ENCODE data around the gene OSCAR.
"Not testable (repeated sequence)": the region's sequence is repeated elsewhere in the genome, so short reads cannot be mapped to it uniquely, and the experiment has no call there.

Gene OSCAR

DNA sequence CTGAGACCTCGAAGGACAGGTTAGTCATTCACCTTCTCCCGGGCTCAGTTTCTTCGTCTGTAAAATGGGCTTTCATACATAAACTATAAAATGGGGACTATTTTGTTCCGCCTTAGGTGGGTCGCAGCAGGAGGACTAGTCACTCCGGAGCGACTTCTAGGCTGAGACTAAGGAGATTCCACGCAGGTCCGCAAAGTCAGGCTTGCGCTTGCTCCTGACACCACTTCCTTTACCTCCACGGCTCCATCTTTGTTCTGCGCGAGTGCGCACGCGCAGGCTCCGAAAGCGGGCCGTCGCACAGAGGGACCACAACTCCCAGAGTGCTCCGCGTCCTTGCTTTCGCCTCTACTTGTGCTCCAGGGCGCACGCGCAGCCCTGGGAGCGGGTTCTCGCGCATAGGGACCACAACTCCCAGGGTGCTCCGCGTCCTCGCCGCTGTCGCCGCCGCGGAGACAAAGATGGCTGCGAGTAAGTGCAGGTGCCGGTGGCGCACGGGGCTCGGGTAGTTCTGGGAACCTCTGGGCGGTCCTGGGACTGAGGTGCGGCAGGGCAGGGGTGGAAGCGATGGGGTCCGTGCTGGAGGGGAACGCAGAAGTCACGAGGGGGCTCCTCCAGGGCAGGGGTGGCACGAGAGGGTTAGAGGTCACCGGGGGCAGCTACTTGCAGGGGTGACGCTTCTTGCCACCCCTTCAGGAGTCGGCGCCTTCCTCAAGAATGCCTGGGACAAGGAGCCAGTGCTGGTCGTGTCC is 2.0 kb upstream of the OSCAR start, which contains the start of gene NDUFA3:
NDUFA3 (plus strand) TSS at position 435 of the 749 bp plus-strand sequence; CDS start at position 459, 24 bp downstream.
- TF ChIP-seq CTCF (IDR thresholded peaks at IDR 0.05; ENCODE audit: insufficient read depth, low read depth, low read length, missing control alignments), result no peak

DNA sequence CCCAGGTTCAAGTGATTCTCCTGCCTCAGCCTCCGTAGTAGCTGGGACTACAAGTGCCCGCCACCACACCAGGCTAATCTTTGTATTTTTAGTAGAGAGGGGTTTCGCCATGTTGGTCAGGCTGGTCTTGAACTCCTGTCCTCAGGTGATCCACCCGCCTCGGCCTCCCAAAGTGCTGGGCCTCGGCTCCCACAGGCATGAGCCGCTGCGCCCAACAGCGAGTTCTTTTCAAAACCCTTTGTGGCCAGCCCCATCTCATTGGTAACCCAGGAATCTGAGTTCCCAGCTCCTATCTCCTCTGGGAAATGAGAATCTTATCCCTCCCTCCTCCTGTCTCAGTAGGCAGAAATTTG is 724 bp downstream of the OSCAR start:
- DNase-seq (ENCODE audit: low read depth); H3K4me3 ChIP-seq (ENCODE audit: low read depth, low read length): not testable (repeated sequence)

More for the DNA sequence above, 2.0 kb upstream of the OSCAR start, which contains the start of gene NDUFA3:
- H3K4me3 ChIP-seq (ENCODE audit: low read depth, low read length), result peak within 1 kb of the TSS; percentile 94
- peak; percentile 99 for DNase-seq (ENCODE audit: low read depth)

- no peak for TF ChIP-seq CTCF (IDR thresholded peaks at IDR 0.05; ENCODE audit: insufficient read depth, low read depth, low read length, missing control alignments)
- no peak overlapping the region for H3K4me3 ChIP-seq (ENCODE audit: low read depth, low read length)
- DNase-seq (ENCODE audit: low read depth), result no peak
Observed at GRCh38 chr19:54099190-54099902, 1.3 kb downstream of the OSCAR start.

DNA sequence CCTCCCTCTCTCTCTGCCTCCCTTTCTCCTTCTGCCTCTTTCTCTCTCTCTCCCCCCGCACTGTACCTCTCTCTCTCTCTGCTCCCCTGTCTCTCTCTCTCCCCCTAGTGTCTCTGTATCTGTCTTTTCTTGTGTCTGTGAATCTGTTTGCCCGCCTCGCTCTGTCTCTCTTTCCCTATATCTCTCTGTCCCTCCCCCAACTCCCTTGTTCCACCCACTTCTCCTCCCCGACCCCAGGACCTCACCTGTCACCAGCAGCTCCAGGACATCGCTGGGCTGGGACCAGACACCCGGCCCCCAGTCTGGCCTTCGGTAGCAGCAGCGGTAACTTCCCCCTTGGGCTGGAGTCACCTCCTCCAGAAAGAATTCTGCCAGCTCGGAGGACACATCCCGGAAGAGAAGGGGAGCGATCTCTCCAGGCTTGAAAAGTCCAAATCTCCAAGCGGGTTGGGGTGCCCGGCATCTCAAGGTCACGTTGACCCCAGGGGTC is 3.9 kb downstream of the OSCAR start:
- no peak for DNase-seq (ENCODE audit: low read depth)
- no peak overlapping the region for H3K4me3 ChIP-seq (ENCODE audit: low read depth, low read length)
- no peak for TF ChIP-seq CTCF (IDR thresholded peaks at IDR 0.05; ENCODE audit: insufficient read depth, low read depth, low read length, missing control alignments)

DNA sequence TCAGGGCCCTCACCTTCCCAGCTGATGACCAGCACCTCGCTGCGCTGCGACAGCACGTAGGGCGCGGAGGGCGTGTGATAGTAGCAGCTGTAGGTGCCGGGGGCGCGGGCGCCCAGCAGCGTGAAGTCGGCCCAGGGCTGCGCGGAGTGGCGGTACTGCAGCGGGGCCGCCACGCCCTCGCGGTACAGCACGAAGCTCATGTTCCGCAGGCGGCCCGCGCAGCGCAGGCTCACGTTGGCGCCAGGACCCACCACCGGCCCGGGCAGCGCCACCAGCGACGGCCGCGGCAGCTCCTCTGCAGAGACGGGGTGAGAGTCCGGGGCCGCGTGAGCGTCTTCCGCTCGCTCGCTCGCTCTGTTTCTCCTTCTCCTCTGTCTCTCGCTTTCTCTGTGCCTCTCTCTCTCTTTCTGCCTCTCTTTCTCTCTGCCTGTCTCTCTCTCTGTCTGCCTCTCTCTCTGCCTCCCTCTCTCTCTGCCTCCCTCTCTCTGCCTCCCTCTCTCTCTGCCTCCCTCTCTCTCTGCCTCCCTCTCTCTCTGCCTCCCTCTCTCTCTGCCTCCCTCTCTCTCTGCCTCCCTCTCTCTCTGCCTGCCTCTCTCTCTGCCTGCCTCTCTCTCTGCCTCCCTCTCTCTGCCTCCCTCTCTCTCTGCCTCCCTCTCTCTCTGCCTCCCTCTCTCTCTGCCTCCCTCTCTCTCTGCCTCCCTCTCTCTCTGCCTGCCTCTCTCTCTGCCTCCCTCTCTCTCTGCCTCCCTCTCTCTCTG is 4.6 kb downstream of the OSCAR start:
- peak; percentile 40 for DNase-seq (ENCODE audit: low read depth)
- H3K4me3 ChIP-seq (ENCODE audit: low read depth, low read length), result not testable (repeated sequence)

DNA sequence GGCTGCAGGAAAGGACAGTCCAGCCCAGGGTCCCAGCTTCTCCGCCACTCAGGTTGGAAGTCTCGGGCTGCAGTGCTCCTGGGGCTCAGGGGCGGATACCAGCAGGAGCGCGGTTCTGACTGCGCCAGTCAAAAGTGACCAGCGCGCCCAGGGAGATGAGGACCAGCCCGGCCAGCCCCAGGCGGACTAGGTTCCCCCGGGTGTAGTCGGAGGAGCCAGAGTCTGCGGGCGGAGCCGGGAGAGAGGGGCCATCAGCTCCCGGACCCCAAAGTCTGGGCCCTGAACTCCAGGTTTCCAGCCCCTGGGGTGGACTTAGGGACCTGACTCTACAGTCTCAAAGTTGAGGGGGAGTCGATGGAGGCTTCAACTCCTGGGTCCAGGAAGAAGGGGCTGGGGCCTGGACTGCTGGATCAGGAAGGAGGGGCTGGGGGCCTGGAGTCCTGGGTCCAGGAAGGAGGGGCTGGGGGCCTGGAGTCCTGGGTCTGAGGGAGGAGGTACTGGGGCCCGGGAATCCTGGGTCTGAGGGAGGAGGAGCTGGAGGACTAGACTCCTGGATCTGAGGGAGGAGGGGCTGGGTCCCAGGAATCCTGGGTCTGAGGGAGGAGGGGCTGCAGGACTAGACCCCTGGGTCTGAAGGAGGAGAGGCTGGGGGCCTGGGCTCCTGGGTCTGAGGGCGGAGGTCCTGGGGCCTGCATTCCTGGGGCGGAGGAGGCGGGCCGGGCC is 5.3 kb downstream of the OSCAR start:
- no peak for TF ChIP-seq CTCF (IDR thresholded peaks at IDR 0.05; ENCODE audit: insufficient read depth, low read depth, low read length, missing control alignments)
- no peak overlapping the region for H3K4me3 ChIP-seq (ENCODE audit: low read depth, low read length)
- DNase-seq (ENCODE audit: low read depth), result no peak

DNA sequence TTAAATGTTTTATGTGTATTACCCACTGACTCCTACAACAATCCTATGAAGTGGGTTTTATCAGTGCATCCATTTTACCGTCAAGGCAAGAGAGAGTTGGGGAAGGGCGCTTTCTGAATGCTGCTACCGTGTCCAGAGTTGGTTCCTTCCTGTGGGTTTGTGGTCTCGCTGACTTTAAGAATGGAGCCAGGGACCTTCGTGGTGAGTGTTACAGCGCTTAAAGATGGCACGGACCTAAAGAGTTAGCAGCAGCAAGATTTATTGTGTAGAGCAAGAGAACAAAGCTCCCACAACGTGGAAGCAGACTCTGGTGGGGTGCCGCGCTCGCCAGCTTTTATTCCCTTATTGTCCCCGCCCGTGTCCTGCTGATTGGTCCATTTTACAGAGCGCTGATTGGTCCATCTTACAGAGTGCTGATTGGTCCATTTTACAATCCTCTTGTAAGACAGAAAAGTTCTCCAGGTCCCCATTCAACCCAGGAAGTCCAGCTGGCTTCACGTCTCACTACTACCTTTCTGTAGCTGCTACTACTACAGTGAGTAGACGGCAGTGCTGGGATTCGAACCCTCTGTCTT is 6.1 kb downstream of the OSCAR start:
- H3K4me3 ChIP-seq (ENCODE audit: low read depth, low read length), result no peak overlapping the region
- TF ChIP-seq CTCF (IDR thresholded peaks at IDR 0.05; ENCODE audit: insufficient read depth, low read depth, low read length, missing control alignments), result no peak
- no peak for DNase-seq (ENCODE audit: low read depth)

Measured in GM12865 (cell line).